ENCODE data around the gene DUSP8.

Gene DUSP8

GRCh38 chr11:1565904-1566247, 6.2 kb downstream of the DUSP8 start:
- no peak for DNase-seq (ENCODE audit: low spot score)

DNA sequence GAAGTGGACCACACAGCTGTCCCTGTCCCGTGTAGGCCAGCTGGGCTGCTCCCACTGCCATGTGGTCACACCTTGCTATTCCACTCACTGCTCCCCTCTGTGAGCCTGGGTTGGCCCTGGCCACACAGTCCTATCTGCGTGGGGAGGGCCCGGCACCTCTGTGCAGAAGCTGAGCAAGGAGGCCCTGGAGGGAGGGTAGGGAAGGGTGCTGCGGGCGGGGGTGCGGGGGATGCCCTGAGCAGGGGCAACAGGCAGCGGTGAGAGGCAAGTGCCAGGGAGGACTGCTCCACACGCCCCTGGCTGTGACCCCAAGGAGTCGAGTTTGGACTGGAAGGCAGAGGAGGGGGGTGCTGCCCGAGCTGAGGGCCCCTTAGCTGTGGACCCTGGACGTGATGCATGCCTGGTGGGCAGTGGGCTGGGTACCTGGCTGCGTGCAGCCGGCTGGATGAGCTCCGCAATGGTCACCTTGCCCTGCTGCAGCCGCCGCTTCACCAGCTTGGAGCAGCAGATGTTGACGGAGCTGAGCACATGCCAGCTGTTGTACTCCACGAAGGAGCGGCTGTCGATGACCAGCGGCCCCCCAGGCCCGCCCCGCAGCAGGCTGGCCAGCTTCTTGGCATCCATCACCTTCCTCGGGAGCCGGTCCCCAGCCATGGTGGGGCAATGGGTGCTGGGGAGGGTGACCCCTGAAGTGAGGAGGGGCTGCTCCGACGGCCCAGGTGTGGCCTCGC, 6.7 kb downstream of the DUSP8 start:
- DNase-seq (ENCODE audit: low spot score): no peak

DNA sequence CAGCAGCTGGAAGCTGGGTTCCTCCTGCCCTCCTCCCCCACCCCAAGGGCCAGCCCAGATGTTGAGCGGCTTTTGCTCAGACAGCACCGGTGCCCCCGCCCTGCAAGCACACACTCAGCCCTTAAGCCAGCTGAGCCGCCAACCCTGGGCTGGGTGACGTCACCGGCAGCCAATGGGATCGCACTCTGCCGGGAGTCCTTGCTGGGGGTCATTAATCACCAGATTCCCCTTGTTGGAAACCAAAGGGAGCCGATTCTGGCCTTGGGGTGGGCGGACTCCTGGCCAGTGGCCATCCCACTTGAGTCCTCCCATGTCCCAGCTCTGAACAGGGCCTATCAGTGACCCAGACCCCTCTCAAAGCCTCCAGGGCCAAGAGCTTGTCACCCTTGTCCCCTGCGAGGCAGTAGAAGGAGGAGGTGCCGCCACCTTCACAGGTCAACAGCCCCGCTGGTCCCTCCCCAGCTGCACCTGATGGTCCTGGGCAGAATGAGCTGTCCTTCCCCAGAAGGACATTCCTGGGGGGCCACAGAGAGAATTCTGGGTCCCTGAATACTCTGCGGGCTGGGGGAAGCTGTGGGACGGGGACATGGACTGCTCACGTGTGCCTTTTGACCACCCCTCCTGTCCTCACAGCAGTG, 7.4 kb downstream of the DUSP8 start:
- no peak for DNase-seq (ENCODE audit: low spot score)

DNA sequence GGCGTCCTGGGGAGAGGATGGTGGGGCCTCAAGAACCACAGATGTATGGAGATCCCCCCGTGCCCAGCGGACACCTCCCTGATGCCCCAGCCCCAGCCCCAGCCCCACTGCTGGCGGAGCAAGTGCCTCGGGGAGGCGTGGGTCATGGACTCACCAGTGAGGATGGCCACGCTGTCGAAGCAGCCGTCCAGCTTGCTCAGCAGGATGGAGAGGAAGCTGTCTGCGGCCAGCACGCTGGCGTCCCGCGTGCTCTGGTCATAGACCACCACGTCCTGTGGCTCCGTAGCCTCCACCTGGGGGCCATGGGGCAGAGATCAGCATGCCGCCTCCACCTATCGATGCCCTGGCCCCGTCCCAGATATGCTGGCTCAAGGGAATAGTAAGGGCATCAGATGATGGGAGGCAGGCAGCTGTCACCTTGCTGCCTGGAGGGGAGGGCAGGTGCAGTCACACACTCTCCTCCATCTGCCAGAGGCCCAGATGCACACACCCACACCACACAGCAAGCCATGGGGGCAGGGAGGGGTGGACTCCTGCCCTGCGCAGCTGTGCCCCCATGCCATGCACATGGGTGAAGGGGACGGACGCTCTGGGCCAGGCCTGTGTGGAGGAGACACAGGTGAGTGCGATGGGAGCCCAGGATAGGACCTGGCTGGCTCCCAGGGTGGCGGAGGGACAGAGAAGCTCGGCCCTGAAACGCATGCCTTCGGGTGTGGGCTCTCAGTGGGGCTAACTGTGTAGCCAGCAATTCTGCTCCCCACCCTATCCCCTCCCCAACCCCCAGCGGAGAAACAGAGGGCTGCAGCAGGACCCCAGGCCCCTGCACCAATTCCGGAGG, 8.2 kb downstream of the DUSP8 start:
- DNase-seq (ENCODE audit: low spot score): no peak

GRCh38 chr11:1563149-1563638, 8.9 kb downstream of the DUSP8 start:
- DNase-seq (ENCODE audit: low spot score): no peak

DNA sequence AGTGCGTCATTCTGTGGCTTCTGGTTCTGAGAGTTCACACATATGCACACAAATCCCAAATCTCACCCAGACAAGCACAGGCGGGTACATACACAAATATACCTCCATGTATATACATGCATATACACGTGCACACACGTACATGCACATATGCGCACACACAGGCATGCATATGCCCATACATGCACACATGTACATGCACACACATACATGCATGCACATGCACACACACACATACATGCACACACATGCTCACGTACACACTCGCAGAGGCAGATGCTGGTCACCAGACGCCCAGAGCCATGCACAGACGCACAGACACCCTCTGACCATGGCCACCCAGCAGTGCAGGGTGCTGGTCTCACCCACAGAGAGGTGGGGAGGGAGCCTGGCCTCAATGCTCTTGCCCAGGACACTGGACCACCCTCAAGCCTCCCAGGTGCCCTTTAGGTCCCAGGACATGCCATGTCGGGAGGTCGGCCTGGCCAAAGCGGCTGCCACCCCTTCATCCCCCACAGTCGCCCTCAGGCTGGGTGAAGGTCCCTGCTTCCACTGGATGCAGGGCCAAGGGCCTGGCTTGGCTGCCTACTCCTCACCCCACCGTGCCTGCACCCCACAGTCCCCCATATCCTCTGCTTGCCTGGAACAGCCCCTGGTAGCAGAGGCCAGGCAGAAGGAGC, 9.5 kb downstream of the DUSP8 start:
- no peak for DNase-seq (ENCODE audit: low spot score)

DNA sequence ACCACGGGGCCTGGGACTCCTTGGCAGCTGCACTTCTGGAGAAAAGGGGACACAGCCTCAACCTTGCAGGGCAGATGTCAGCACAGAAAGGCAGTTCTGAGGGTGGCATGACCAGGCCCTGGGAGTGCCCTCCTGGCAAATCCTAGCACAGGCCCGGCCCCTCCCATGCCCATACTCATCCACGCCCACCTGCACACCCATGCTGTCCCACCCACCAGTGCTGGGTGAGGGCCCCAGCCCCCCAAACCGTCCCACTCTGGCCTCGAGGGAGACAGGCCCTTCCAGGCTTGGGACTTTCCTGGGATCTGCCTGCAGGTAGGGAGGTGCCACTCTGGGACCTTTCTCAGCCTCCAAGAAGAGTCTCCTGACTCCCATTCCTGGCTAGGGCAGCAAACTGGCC, 10.1 kb downstream of the DUSP8 start:
- no peak for DNase-seq (ENCODE audit: low spot score)

DNA sequence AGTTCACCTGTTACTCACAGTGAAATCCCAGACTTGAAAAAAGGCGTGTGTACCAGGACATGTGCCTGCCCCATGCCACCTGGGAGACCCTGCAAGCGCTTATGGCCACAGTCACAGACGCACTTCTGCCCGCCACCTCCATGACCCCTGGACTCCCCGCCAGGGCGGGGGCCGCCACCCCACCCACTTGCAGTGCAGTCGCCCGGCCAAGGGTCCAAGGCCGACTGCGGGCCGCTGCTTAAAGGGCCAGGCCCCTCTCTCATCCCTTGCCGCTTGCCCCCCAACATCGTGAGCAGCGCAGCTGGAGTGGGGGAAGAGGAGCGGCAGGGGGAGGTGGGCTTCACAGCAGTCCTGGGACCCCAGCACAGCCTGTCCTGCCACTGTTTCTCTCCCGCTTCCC, 10.8 kb downstream of the DUSP8 start:
- no peak for DNase-seq (ENCODE audit: low spot score)

- DNase-seq (ENCODE audit: low spot score): no peak
Observed at GRCh38 chr11:1560649-1561251, 11.3 kb downstream of the DUSP8 start.

GRCh38 chr11:1560002-1560648, 11.9 kb downstream of the DUSP8 start:
- no peak for DNase-seq (ENCODE audit: low spot score)

- no peak for DNase-seq (ENCODE audit: low spot score)
Observed at GRCh38 chr11:1559111-1559951, 12.7 kb downstream of the DUSP8 start.

DNA sequence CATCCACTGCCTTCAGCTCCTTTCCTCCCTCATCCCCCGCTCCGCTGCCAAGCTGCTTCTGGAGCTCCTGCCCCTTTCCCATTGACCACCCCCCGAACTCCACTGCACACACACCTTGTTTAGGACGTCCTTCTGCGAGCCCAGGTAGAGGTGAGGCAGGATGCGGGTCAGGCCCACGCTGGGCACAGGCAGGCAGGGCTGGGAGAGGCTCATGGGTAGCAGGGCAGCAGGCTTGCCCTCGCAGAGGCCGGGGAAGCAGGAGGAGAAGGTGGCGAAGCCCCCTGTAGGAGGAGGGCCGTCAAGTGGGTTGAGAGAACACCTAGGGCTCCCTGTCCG, 13.3 kb downstream of the DUSP8 start:
- DNase-seq (ENCODE audit: low spot score): no peak

DNA sequence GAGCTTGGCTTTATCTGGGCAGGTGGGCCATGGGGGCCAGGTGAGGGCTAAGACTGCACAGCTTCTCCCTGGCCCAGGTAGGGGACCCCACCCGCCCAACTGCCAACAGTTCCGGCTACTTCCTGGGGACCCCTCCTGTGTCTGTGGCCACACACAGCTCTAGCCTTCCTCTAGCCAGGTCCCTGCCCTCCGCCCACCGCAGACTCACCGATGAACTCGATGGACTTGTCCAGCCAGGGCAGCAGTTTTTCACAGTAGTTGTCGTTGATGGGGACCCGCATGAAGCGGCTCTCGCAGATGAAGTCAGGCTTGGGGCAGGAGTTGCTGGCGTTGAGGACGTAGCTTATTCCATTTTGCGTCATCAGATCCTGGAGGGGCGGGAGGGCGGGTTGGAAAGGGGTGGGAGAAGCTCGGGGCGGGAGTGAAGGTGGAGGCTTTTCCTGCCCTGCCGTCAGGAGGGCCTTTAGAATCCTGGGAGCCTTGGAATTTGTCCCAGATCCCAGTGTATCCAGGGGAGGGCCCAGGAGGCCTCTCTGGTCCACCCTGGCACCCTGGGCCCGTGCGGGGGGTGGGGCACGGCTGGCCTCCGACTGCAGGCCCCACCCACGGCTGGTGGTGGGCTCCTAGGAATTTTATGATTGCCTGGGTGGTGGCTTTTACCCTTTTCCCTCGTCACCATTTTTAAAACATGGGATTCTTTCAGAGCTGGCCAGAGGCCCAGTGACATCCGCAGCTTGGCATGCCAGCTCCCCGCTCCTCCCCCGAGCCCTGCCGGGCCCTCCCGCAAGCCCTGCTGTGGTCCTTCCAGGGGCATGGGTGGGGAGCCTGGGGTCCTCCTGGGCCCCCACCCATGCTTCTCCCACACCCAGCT, 13.9 kb downstream of the DUSP8 start:
- DNase-seq (ENCODE audit: low spot score): no peak

DNA sequence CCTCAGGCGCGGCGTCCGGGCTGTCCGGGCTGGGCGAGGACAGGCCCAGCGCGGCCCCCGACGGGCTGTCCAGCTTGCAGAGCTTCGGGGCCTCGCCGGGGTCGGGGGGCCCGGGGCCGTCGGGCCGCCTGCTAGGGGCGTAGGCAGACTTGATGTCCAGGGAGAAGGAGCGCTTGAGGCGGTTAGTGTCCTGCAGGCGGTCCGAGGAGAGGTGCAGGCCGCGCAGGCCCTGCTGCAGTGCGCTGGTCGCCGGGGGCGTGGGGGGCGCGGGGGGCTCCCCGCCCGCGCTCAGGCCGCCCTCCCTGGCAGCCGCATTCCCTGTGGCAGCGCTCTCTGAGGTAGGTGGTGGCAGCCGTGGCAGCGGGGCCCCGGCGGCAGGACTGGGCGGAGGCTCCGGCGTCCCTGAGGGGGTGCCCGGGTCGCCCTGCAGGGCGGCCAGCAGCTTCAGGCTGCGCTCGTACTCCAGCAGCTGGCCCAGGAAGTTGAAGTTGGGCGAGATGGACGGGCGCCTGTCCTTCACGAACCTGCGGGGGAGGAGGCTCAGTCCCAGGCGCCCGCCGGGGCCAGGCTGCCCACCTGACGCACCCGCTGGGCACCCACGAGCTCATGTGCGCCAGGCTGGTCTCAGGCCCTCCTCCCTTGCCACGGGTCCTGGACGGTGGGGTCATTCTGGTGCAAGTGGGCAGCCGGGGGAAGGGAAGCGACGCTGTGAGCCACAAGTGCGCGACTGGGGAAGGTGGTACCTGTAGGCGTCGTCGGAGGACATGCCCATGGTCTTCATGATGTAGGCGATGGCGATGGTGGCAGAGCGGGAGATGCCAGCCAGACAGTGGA, 14.8 kb downstream of the DUSP8 start:
- no peak for DNase-seq (ENCODE audit: low spot score)

- no peak for DNase-seq (ENCODE audit: low spot score)
Observed at GRCh38 chr11:1556278-1556902, 15.7 kb downstream of the DUSP8 start.

DNA sequence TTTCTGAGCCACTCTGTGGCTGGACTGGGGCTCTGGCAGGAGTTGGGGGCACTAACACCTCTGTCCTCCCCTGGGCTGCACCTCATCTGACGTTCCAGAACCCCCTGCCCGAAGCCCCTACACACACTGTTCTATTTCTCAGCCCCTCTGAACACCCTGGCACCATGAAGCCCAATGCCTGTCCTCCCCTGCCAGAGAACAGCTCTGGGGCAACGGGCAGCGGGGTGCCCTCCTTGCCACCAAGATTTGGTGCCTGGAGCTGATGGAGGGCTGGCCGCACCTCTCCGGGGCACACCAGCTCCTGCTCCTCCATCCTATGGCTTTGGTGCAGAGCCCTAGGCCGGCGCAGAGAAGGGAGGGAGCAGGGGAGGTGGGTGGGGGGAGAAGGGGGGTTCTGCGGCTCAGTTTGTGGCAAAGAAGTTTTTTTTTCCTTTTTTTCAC, 16.3 kb downstream of the DUSP8 start:
- no peak for DNase-seq (ENCODE audit: low spot score)

- DNase-seq (ENCODE audit: low spot score): no peak
Observed at GRCh38 chr11:1554981-1555712, 16.9 kb downstream of the DUSP8 start.
